Central memory CD8-positive, alpha-beta T cell (primary cell): ENCODE results near the gene MUC4.
"Not testable (repeated sequence)": the region's sequence is repeated elsewhere in the genome, so short reads cannot be mapped to it uniquely, and the experiment has no call there.

Experiments
- ATAC-seq: fragments of 150-1000 bp; cut with Tn5 transposase; replicated peaks from 2 replicates; pipeline ENCODE4 v1.10.0; 2022; ENCODE audit warnings: mild to moderate bottlenecking, moderate FRiP score, moderate number of reproducible peaks; ENCODE audit not compliant: poor library complexity, severe bottlenecking; ENCODE audit errors: extremely low read depth
- DNase-seq, 2 donors: peaks; one replicate each; pipeline ENCODE4 v3.0.0; 2021; ENCODE audit warnings: low spot score in 2 of 2
- H3K27ac Mint-ChIP-seq: one replicate; pipeline ENCODE4 v1.8.0; 2022; ENCODE audit warnings: low read depth, mild to moderate bottlenecking, moderate library complexity, mixed read lengths
- H3K27me3 Mint-ChIP-seq: one replicate; pipeline ENCODE4 v1.8.0; 2022; ENCODE audit warnings: mixed read lengths
- H3K36me3 Mint-ChIP-seq: one replicate; pipeline ENCODE4 v1.8.0; 2022; ENCODE audit warnings: mild to moderate bottlenecking, moderate library complexity, mixed read lengths; ENCODE audit not compliant: insufficient read depth
- H3K4me1 Mint-ChIP-seq: one replicate; pipeline ENCODE4 v1.8.0; 2022; ENCODE audit warnings: mixed read lengths
- H3K4me3 Mint-ChIP-seq: one replicate; pipeline ENCODE4 v1.8.0; 2022; ENCODE audit warnings: mild to moderate bottlenecking, moderate library complexity, mixed read lengths
- H3K9me3 Mint-ChIP-seq: one replicate; pipeline ENCODE4 v1.8.0; 2022; ENCODE audit warnings: mixed read lengths

Gene MUC4

GRCh38 chr3:195725916-195726740 is 85.6 kb downstream of the MUC4 start:
- peaks cover 26% of the 10 kb centered on the region for H3K27me3 Mint-ChIP-seq
- DNase-seq, ATAC-seq, H3K36me3 Mint-ChIP-seq, H3K27ac Mint-ChIP-seq, H3K4me3 Mint-ChIP-seq, H3K9me3 Mint-ChIP-seq, H3K4me1 Mint-ChIP-seq: not testable (repeated sequence)

GRCh38 chr3:195724363-195724762 is 87.4 kb downstream of the MUC4 start:
- peaks cover 21% of the 10 kb centered on the region for H3K27me3 Mint-ChIP-seq
- not testable (repeated sequence) for H3K36me3 Mint-ChIP-seq, DNase-seq, H3K4me3 Mint-ChIP-seq, ATAC-seq, H3K27ac Mint-ChIP-seq, H3K4me1 Mint-ChIP-seq, H3K9me3 Mint-ChIP-seq

GRCh38 chr3:195722996-195723345 is 88.8 kb downstream of the MUC4 start:
- not testable (repeated sequence) for H3K4me1 Mint-ChIP-seq, H3K27ac Mint-ChIP-seq, DNase-seq, H3K27me3 Mint-ChIP-seq, ATAC-seq, H3K9me3 Mint-ChIP-seq, H3K4me3 Mint-ChIP-seq, H3K36me3 Mint-ChIP-seq

GRCh38 chr3:195722139-195722995 is 89.4 kb downstream of the MUC4 start:
- H3K27me3 Mint-ChIP-seq, H3K27ac Mint-ChIP-seq, H3K36me3 Mint-ChIP-seq, DNase-seq, H3K9me3 Mint-ChIP-seq, ATAC-seq, H3K4me1 Mint-ChIP-seq, H3K4me3 Mint-ChIP-seq: not testable (repeated sequence)

- H3K27ac Mint-ChIP-seq, H3K36me3 Mint-ChIP-seq, H3K9me3 Mint-ChIP-seq, H3K4me1 Mint-ChIP-seq, DNase-seq, ATAC-seq, H3K27me3 Mint-ChIP-seq, H3K4me3 Mint-ChIP-seq: not testable (repeated sequence)
Observed at GRCh38 chr3:195720831-195721506, 90.8 kb downstream of the MUC4 start, which contains the start of gene MUC20. Gene MUC20, plus strand, starts transcription at chr3:195720978. Its CDS starts 30 bp downstream, at chr3:195721008.

GRCh38 chr3:195719514-195720254 is 92.0 kb downstream of the MUC4 start:
- ATAC-seq, H3K27me3 Mint-ChIP-seq, H3K27ac Mint-ChIP-seq, DNase-seq, H3K4me3 Mint-ChIP-seq, H3K36me3 Mint-ChIP-seq, H3K4me1 Mint-ChIP-seq, H3K9me3 Mint-ChIP-seq: not testable (repeated sequence)

GRCh38 chr3:195718477-195718984 is 93.2 kb downstream of the MUC4 start:
- no peak for DNase-seq
- no peaks in the 10 kb centered on the region for H3K9me3 Mint-ChIP-seq
- no peaks in the 10 kb centered on the region for H3K27me3 Mint-ChIP-seq

GRCh38 chr3:195717852-195718476 is 93.8 kb downstream of the MUC4 start:
- Mint-ChIP-seq H3K4me3 (no peak overlapping the region), H3K27me3 (no peaks in the 10 kb centered on the region), H3K4me1 (peaks cover 5% of the 10 kb centered on the region), H3K36me3 (no peaks in the 10 kb centered on the region), H3K9me3 (no peaks in the 10 kb centered on the region), H3K27ac (no peak overlapping the region)
- DNase-seq, result no peak
- no peak for ATAC-seq

More at GRCh38 chr3:195718477-195718984, 93.2 kb downstream of the MUC4 start:
- H3K27ac Mint-ChIP-seq, result no peak overlapping the region
- no peak overlapping the region for H3K4me3 Mint-ChIP-seq
- H3K4me1 Mint-ChIP-seq, result peaks cover 5% of the 10 kb centered on the region
- ATAC-seq, result no peak
- H3K36me3 Mint-ChIP-seq, result no peaks in the 10 kb centered on the region

- ATAC-seq, result no peak
- Mint-ChIP-seq H3K4me1 (peaks cover 5% of the 10 kb centered on the region), H3K27ac (no peak overlapping the region), H3K27me3 (no peaks in the 10 kb centered on the region), H3K4me3 (no peak overlapping the region), H3K9me3 (no peaks in the 10 kb centered on the region), H3K36me3 (peaks cover 2% of the 10 kb centered on the region)
- no peak for DNase-seq
Observed at GRCh38 chr3:195717416-195717815, 94.3 kb downstream of the MUC4 start.

GRCh38 chr3:195715583-195716266 is 96.0 kb downstream of the MUC4 start:
- Mint-ChIP-seq H3K4me3 (no peak overlapping the region), H3K27me3 (no peaks in the 10 kb centered on the region), H3K4me1 (peaks cover 1% of the 10 kb centered on the region), H3K27ac (no peak overlapping the region), H3K9me3 (no peaks in the 10 kb centered on the region), H3K36me3 (peaks cover 9% of the 10 kb centered on the region)
- ATAC-seq (no peak), DNase-seq (no peak)

- Mint-ChIP-seq H3K36me3 (peaks cover 9% of the 10 kb centered on the region), H3K27ac (no peak overlapping the region), H3K4me1 (no peaks in the 10 kb centered on the region), H3K4me3 (no peak overlapping the region), H3K9me3 (no peaks in the 10 kb centered on the region), H3K27me3 (no peaks in the 10 kb centered on the region)
- DNase-seq, result no peak
- ATAC-seq, result no peak
Observed at GRCh38 chr3:195715134-195715533, 96.6 kb downstream of the MUC4 start.
